Measurements from ENCODE around the gene CMTR1. TPM values are rescaled to one million over a fixed set of nuclear protein-coding genes. Genes with fewer than 3 reads are reported as not detected.

The CMTR1 gene
- total RNA-seq, 1 experiment from 2014 or later = 24.5 TPM

- CTCF ChIA-PET = no interaction called here
- Mint-ChIP-seq H3K4me1 (ENCODE audit: insufficient read depth, unreplicated experiment) (no peaks in the 10 kb centered on the region), H3K36me3 (ENCODE audit: insufficient read depth, unreplicated experiment) (no peaks in the 10 kb centered on the region), H3K4me3 (ENCODE audit: unreplicated experiment) (no peak overlapping the region), H3K27me3 (ENCODE audit: insufficient read depth, unreplicated experiment) (peaks cover 22% of the 10 kb centered on the region), H3K9me3 (ENCODE audit: unreplicated experiment) (no peaks in the 10 kb centered on the region), H3K27ac (ENCODE audit: low read depth, unreplicated experiment) (no peak overlapping the region)
- TF ChIP-seq CTCF (IDR thresholded peaks at IDR 0.05; ENCODE audit: unreplicated experiment) = no peak
- no peak for DNase-seq (ENCODE audit: unreplicated experiment)
- intact Hi-C loops (cut with micrococcal nuclease) = no loop called here
- POLR2A ChIA-PET = interaction anchor here (1.3 kb wide), 1 partner anchor 9 kb away, joined by 4 read pairs; the partner anchor contains the start of gene CCDC167
- BruUV-seq (replicated peaks) = no TSS peak
These were observed 74.8 kb downstream of the CMTR1 start for GRCh38 chr6:37507690-37508421.

GRCh38 chr6:37511201-37511600 lies 78.2 kb downstream of the CMTR1 start:
- Mint-ChIP-seq H3K36me3 (ENCODE audit: insufficient read depth, unreplicated experiment) (no peaks in the 10 kb centered on the region), H3K9me3 (ENCODE audit: unreplicated experiment) (no peaks in the 10 kb centered on the region), H3K4me3 (ENCODE audit: unreplicated experiment) (no peak overlapping the region), H3K27ac (ENCODE audit: low read depth, unreplicated experiment) (no peak overlapping the region), H3K4me1 (ENCODE audit: insufficient read depth, unreplicated experiment) (peaks cover 17% of the 10 kb centered on the region), H3K27me3 (ENCODE audit: insufficient read depth, unreplicated experiment) (peaks cover 34% of the 10 kb centered on the region)
- no TSS peak for BruUV-seq (replicated peaks)
- POLR2A ChIA-PET = no interaction called here
- no peak for DNase-seq (ENCODE audit: unreplicated experiment)
- CTCF ChIA-PET = no interaction called here
- intact Hi-C loops (cut with micrococcal nuclease) = no loop called here
- no peak for TF ChIP-seq CTCF (IDR thresholded peaks at IDR 0.05; ENCODE audit: unreplicated experiment)

GRCh38 chr6:37511910-37512399 lies 78.9 kb downstream of the CMTR1 start:
- TF ChIP-seq CTCF (IDR thresholded peaks at IDR 0.05; ENCODE audit: unreplicated experiment) = no peak
- no peak overlapping the region for H3K4me3 Mint-ChIP-seq (ENCODE audit: unreplicated experiment)
- H3K9me3 Mint-ChIP-seq (ENCODE audit: unreplicated experiment) = no peaks in the 10 kb centered on the region
- ChIA-PET POLR2A (no interaction called here), CTCF (no interaction called here)
- H3K36me3 Mint-ChIP-seq (ENCODE audit: insufficient read depth, unreplicated experiment) = no peaks in the 10 kb centered on the region
- no peak overlapping the region for H3K27ac Mint-ChIP-seq (ENCODE audit: low read depth, unreplicated experiment)
- BruUV-seq (replicated peaks) = no TSS peak
- peaks cover 34% of the 10 kb centered on the region for H3K27me3 Mint-ChIP-seq (ENCODE audit: insufficient read depth, unreplicated experiment)
- peaks cover 18% of the 10 kb centered on the region for H3K4me1 Mint-ChIP-seq (ENCODE audit: insufficient read depth, unreplicated experiment)
- DNase-seq (ENCODE audit: unreplicated experiment) = no peak
- intact Hi-C loops (cut with micrococcal nuclease) = no loop called here

- ChIA-PET CTCF (no interaction called here), POLR2A (no interaction called here)
- Mint-ChIP-seq H3K36me3 (ENCODE audit: insufficient read depth, unreplicated experiment) (no peaks in the 10 kb centered on the region), H3K4me1 (ENCODE audit: insufficient read depth, unreplicated experiment) (peaks cover 18% of the 10 kb centered on the region), H3K27ac (ENCODE audit: low read depth, unreplicated experiment) (no peak overlapping the region), H3K9me3 (ENCODE audit: unreplicated experiment) (no peaks in the 10 kb centered on the region), H3K4me3 (ENCODE audit: unreplicated experiment) (no peak overlapping the region), H3K27me3 (ENCODE audit: insufficient read depth, unreplicated experiment) (peaks cover 34% of the 10 kb centered on the region)
- TF ChIP-seq CTCF (IDR thresholded peaks at IDR 0.05; ENCODE audit: unreplicated experiment) = no peak
- intact Hi-C loops (cut with micrococcal nuclease) = no loop called here
- no peak for DNase-seq (ENCODE audit: unreplicated experiment)
- no TSS peak for BruUV-seq (replicated peaks)
These were observed 79.5 kb downstream of the CMTR1 start for GRCh38 chr6:37512400-37513011.

Measured in MCF 10A (cell line).